SIG-M5 treated with dmso at 0.1 percent for 504 hours (cell line): ENCODE results near the gene LRRC75B.
A peak's percentile ranks its signal among the peaks of the same experiment; 100 is the strongest.
"Not testable (repeated sequence)": the region's sequence is repeated elsewhere in the genome, so short reads cannot be mapped to it uniquely, and the experiment has no call there.

Experiments
- DNase-seq: peaks from one replicate; lab custom pipeline; 2025; ENCODE audit not compliant: unreplicated experiment; lab: John Stamatoyannopoulos, UW

LRRC75B gene

DNA sequence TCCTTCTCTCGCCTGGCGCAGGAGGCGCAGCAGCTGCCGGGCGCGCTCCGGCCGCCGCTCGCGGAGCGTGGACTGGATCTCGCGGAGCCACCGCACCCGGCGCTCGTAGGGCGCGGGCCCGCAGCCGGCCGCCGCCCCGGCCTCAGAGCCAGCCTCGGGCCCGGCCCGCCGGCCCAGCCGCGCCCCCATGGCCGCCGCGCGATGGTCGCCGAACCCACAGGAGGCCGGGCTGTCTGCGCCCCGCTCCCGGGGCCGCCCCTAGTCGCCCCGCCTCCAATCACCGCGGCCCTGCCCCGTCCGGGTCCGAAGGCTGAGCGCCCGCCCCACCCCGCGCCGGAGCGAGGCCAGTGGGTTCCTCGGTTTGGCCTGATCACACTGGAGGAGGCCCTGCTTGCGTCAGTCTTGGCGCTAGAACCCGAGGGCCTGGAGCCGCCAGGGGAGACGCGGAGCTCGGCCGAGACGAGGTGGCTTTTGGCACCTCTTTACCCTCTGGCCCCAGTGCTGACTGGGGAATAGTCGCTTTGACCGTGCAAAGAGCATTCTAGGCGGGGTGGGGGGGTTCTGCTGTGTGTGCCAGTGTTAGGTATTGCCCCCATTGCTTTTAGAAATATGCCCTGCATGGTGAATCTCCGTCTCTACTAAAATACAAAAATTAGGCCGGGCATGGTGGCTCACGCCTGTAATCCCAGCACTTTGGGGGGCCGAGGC lies at the start of gene LRRC75B:
Gene LRRC75B (minus strand): TSS at position 223 of the 708 bp plus-strand sequence. CDS start 34 bp downstream, at position 189.
- peak; percentile 61 for DNase-seq

DNA sequence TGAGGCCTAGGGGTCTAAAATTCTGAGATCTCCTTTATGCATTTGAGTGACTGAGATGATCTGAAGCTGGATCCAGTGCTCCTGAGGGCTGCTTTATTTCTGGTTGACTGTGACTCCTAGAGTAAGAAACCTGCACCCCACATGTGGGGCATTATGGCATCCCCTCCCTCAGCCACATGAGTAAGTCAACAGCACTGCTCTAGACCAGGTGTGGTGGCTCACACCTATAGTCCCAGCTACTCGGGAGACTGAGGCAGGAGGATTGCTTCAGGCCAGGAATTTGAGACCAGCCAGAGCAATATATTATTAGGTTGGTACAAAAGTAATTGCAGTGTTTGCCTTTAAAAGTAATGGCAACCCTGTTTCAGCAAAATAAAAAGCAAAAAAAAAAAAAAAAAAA lies 49.4 kb upstream of the LRRC75B start:
- not testable (repeated sequence) for DNase-seq

DNA sequence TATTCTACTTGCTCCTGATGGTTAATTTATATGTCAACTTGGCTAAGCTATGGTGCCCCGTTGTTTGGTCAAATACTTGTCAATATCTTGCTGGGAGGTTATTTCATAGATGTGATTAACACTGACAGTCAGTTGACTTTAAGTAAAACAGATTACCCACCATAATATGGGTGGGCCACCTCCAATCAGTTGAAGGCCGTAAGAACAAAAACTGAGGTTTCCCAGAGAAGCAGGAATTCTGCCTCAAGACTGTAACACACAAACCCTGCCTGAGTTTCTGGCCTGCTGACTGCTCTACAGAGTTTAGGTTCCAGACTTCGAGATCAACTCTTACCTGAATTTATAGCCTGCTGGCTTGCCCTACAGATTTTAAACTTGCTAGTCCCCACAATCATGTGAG lies 43.6 kb upstream of the LRRC75B start:
- DNase-seq: not testable (repeated sequence)

GRCh38 chr22:24634776-24635389 lies 42.0 kb upstream of the LRRC75B start:
- not testable (repeated sequence) for DNase-seq

DNA sequence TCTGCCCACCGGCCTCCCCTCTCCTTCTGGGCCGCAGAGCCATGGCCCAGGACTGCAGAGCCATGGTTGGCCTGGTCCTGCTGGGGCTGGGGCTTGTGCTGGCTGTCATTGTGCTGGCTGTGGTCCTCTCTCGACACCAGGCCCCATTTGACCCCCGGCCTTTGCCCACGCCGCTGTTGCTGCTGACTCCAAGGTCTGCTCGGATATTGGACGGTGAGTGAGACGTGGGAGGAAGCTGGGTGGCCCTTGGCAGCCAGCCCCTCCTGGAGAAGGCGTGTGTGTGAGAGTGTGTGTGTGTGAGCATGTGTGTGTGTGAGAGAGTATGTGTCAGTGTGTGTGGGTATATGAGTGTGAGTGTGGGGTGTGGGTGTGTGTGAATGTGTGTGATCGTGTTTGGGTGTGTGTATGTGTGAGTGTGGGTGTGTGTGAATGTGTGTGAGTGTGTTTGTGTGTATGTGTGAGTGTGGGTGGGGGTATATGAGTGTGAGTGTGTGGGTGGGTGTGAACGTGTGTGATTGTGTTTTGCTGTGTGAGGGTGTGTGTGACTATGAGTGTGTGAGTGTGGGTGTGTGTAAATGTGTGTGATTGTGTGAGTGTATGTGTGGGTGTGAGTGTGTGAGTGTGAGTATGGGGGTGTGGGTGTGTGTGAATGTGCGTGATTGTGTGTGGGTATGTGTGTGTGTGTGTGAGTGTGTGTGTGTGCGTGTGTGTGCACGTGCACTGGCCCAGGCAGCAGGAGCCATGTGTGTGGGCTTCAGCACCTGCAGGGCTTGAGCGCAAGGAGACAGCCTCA lies 40.6 kb upstream of the LRRC75B start:
- DNase-seq: not testable (repeated sequence)

GRCh38 chr22:24632642-24633041 lies 39.8 kb upstream of the LRRC75B start:
- not testable (repeated sequence) for DNase-seq

GRCh38 chr22:24631430-24632122 lies 38.7 kb upstream of the LRRC75B start:
- DNase-seq: not testable (repeated sequence)

DNA sequence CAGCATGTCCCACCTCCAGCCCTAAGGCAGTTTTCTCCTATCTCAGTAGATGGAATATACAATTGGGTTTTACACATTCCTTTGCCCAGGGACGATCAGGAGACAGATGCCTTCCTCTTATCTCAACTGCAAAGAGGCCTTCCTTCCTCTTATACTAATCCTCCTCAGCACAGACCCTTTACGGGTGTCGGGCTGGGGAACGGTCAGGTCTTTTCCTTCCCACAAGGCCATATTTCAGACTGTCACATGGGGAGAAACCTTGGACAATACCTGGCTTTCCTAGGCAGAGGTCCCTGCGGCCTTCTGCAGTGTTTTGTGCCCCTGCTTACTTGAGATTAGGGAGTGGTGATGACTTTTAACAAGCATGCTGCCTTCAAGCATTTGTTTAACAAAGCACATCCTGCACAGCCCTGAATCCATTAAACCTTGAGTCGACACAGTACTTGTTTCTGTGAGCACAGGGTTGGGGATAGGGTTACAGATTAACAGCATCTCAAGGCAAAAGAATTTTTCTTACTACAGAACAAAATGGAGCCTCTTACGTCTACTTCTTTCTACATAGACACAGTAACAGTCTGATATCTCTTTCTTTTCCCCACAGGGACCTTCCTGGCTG lies 38.0 kb upstream of the LRRC75B start:
- not testable (repeated sequence) for DNase-seq

DNA sequence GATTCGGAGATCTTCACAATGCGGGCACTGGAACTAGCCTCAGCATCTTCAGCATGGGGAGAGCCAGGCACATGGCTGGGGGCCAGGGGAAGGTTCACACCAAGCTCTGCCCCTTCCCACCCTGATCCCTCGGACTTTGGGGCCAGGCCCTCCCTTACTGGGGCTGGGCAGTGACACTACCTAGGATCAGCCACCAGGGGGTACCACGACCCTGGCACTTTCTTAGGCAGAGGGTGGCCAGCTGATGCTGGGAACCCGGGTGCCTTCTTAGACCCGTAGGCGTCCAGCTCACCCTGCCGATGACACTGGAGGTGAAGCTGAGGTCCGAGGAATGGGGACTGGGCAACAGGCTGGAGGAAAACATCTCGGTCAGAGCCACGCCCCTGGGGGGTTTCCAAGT lies 36.2 kb upstream of the LRRC75B start:
- DNase-seq: not testable (repeated sequence)

DNA sequence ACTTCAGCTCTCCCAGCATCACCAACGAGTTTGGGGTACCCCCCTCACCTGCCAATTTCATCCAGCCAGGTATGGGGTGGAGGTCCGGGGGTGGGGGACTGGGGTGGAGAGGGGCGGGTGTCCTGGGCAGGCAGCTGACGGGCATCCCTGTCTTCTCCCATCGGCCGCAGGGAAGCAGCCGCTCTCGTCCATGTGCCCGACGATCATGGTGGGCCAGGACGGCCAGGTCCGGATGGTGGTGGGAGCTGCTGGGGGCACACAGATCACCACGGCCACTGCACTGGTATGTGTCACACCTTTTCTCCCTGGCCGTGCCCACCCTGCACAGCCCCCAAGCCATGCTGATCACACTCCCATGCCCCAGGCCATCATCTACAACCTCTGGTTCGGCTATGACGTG lies 35.0 kb upstream of the LRRC75B start:
- not testable (repeated sequence) for DNase-seq

DNA sequence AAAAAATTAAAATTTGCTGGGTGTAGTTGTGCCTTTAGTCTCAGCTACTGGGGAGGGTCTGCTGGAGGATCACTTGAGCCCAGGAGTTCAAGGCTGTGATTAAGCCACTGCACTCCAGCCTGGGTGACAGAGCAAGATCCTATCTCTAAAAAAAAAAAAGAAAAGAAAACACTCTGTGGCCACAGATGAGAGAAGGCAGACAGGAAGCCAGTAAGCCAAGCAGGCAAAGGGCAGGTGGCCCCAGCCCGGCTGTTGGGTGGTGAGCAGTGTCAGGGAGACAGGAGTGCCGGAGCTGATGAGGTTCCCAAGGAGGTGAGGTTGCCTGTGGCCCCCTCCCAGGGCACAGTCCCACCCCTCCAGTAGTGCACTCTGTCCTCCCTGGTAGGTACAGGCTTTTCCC lies 29.7 kb upstream of the LRRC75B start:
- not testable (repeated sequence) for DNase-seq

DNA sequence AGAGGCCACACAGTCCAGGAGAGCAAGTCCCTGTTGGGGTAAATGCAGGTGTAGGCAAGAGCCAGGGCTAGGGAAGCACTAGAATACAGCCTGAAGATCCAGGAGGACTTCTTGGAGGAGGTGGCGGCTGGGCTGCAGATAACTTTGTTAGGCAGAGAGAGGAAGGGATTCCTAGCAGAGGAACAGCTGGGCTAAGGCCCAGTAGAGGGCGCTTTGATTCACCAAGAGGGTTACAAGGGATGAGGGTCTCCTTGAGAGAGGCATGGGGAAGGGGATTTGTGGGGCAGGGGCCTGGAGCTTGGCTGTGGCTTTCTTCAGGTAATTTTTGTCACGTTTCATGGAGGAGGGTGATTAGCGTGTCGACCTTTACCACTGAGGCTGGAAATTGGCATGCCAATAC lies 28.4 kb upstream of the LRRC75B start:
- DNase-seq: not testable (repeated sequence)

DNA sequence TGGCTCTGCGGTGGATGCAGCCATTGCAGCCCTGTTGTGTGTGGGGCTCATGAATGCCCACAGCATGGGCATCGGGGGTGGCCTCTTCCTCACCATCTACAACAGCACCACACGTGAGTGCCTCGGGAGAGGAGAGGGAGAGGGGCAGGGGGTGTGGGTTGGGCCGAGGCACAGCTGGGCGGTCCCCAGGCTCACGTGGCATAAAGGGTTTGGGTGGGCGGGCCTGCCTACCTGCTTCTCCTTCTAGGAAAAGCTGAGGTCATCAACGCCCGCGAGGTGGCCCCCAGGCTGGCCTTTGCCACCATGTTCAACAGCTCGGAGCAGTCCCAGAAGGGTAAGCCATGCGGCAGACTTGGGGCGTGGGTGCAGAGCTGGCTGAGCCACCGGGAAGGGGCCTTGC lies 21.9 kb upstream of the LRRC75B start:
- not testable (repeated sequence) for DNase-seq

GRCh38 chr22:24609888-24610287 lies 17.0 kb upstream of the LRRC75B start:
- not testable (repeated sequence) for DNase-seq

DNA sequence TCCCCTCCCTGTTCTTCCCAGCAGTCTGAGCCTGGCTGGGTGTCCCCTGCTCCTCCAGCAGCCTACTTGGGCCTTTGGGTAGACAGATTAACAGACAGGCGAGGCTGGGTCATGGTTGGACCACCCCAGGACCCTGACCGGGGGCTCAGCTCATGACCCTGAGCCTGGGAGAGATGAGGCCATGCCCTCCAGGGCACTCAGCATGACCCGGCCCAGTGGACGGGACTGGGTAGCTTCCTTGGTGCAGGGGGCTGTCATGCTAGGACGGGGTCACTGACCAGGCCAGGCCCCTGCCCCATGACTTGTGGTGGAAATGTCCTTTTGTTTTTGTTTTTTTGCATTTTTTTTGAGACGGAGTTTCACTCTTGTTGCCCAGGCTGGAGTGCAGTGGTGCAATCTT lies 15.5 kb upstream of the LRRC75B start:
- not testable (repeated sequence) for DNase-seq

DNA sequence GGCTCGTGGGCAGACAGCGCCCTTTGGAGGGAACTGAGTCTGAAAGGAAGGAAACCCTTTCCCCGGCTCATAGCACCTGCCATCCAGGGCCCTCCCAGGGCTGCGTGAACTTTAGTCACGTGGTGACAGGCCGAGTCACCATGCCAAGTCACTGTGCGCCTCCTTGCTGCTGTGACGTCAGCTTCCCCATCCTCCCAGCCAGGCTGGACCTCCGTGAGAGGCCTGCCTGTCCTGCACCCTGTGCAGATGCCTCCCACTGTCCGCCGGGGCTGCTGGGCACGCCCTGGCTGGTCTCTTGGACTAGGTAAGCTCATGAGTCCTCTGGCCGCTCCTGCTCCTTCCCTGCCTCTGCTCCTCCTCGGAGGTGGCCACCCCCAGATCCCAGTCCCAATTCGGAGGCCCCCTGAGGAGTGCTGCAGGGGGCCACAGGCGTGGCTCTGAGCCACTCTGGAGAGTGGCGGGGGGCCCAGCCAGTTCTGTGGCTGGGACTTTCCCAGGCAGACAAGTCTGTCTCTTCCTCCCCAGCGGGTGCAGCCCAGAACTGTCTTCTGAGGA lies 14.6 kb upstream of the LRRC75B start:
- peak; percentile 30 for DNase-seq

- DNase-seq: not testable (repeated sequence)
Measured at GRCh38 chr22:24606340-24606739, 13.5 kb upstream of the LRRC75B start.

GRCh38 chr22:24603770-24604629 lies 11.1 kb upstream of the LRRC75B start:
- DNase-seq: not testable (repeated sequence)
